HG02981 (cell line): ENCODE data around the gene NR1I2.

Experiments
- ATAC-seq: cut with Tn5 transposase; IDR thresholded peaks from one replicate; pipeline ENCODE4 v1.9.1; 2021; ENCODE audit warnings: mild to moderate bottlenecking, moderate library complexity; ENCODE audit not compliant: unreplicated experiment

The NR1I2 gene

GRCh38 chr3:119817583-119818363 is 35.9 kb downstream of the NR1I2 start:
- no peak for ATAC-seq

- ATAC-seq: no peak
Measured at GRCh38 chr3:119818937-119819336, 37.0 kb downstream of the NR1I2 start.

GRCh38 chr3:119819806-119820205 is 37.9 kb downstream of the NR1I2 start:
- no peak for ATAC-seq

- no peak for ATAC-seq
Measured at GRCh38 chr3:119825820-119826219, 43.9 kb downstream of the NR1I2 start.

GRCh38 chr3:119826711-119827608 is 45.1 kb downstream of the NR1I2 start:
- no peak for ATAC-seq

GRCh38 chr3:119829420-119829819 is 47.5 kb downstream of the NR1I2 start:
- ATAC-seq: no peak

GRCh38 chr3:119831022-119831421 is 49.1 kb downstream of the NR1I2 start:
- no peak for ATAC-seq

GRCh38 chr3:119831941-119832371 is 50.1 kb downstream of the NR1I2 start:
- no peak for ATAC-seq

GRCh38 chr3:119834754-119835370 is 53.0 kb downstream of the NR1I2 start:
- no peak for ATAC-seq

GRCh38 chr3:119835556-119835955 is 53.7 kb downstream of the NR1I2 start:
- ATAC-seq: no peak

- ATAC-seq: no peak
Measured at GRCh38 chr3:119841808-119842471, 60.0 kb downstream of the NR1I2 start.

GRCh38 chr3:119849126-119849525 is 67.2 kb downstream of the NR1I2 start:
- no peak for ATAC-seq

- no peak for ATAC-seq
Measured at GRCh38 chr3:119856695-119857094, 74.8 kb downstream of the NR1I2 start.

GRCh38 chr3:119858957-119859356 is 77.1 kb downstream of the NR1I2 start:
- no peak for ATAC-seq

- ATAC-seq: no peak
Measured at GRCh38 chr3:119859728-119860127, 77.8 kb downstream of the NR1I2 start.

- no peak for ATAC-seq
Measured at GRCh38 chr3:119861681-119862080, 79.8 kb downstream of the NR1I2 start.

- ATAC-seq: no peak
Measured at GRCh38 chr3:119862616-119863015, 80.7 kb downstream of the NR1I2 start.

- ATAC-seq: no peak
Measured at GRCh38 chr3:119864476-119864875, 82.6 kb downstream of the NR1I2 start.
